HG03066 (cell line): ENCODE results near the gene CSTB.

Experiments
- ATAC-seq: cut with Tn5 transposase; IDR thresholded peaks from one replicate; pipeline ENCODE4 v1.9.1; 2021; ENCODE audit warnings: low read depth; ENCODE audit not compliant: unreplicated experiment

CSTB gene

GRCh38 chr21:43752758-43753438 is 23.2 kb downstream of the CSTB start:
- ATAC-seq = no peak

GRCh38 chr21:43751955-43752591 is 24.0 kb downstream of the CSTB start:
- ATAC-seq = no peak

GRCh38 chr21:43750339-43751033 is 25.6 kb downstream of the CSTB start:
- ATAC-seq = no peak

GRCh38 chr21:43749651-43750262 is 26.4 kb downstream of the CSTB start:
- ATAC-seq = no peak

- no peak for ATAC-seq
Observed at GRCh38 chr21:43748622-43749021, 27.5 kb downstream of the CSTB start.

GRCh38 chr21:43745772-43746517 is 30.2 kb downstream of the CSTB start:
- ATAC-seq = no peak

GRCh38 chr21:43744725-43745124 is 31.4 kb downstream of the CSTB start:
- no peak for ATAC-seq

- no peak for ATAC-seq
Observed at GRCh38 chr21:43743947-43744346, 32.2 kb downstream of the CSTB start.

GRCh38 chr21:43741423-43742096 is 34.5 kb downstream of the CSTB start:
- ATAC-seq = no peak

GRCh38 chr21:43740497-43741156 is 35.5 kb downstream of the CSTB start:
- no peak for ATAC-seq

- no peak for ATAC-seq
Observed at GRCh38 chr21:43739621-43740435, 36.3 kb downstream of the CSTB start.

GRCh38 chr21:43737158-43737950 is 38.8 kb downstream of the CSTB start:
- no peak for ATAC-seq

- ATAC-seq = no peak
Observed at GRCh38 chr21:43736224-43736883, 39.8 kb downstream of the CSTB start.

- no peak for ATAC-seq
Observed at GRCh38 chr21:43735236-43736091, 40.6 kb downstream of the CSTB start.

- ATAC-seq = no peak
Observed at GRCh38 chr21:43734928-43735229, 41.2 kb downstream of the CSTB start.

GRCh38 chr21:43734131-43734927 is 41.8 kb downstream of the CSTB start:
- ATAC-seq = no peak
